ENCODE measurements around the gene GNAI2. TPM values are rescaled to one million over a fixed set of nuclear protein-coding genes. Genes with fewer than 3 reads are reported as not detected.

Gene GNAI2
- total and polyA plus RNA-seq, 2 donors (not counting 3 experiments of a cell fraction or from before 2014, with no cell fraction given): 767 to 1,875 TPM

DNA sequence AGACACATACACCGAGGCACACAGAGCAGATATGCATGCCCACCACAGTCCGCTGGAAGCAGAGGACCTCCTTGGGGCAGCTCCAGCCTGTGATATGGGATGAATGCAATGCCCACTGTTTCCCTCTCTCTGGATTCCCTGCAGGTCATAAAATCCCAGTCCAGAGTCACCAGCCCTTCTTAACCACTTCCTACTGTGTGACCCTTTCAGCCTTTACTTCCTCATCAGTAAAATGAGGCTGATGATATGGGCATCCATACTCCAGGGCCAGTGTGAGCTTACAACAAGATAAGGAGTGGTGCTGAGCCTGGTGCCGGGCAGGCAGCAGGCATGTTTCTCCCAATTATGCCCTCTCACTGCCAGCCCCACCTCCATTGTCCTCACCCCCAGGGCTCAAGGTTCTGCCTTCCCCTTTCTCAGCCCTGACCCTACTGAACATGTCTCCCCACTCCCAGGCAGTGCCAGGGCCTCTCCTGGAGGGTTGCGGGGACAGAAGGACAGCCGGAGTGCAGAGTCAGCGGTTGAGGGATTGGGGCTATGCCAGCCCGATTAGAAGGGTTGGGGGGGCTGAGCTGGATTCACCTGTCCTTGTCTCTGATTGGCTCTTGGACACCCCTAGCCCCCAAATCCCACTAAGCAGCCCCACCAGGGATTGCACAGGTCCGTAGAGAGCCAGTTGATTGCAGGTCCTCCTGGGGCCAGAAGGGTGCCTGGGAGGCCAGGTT lies 44.9 kb upstream of the GNAI2 start, which contains the start of gene GNAT1:
Gene GNAT1 (plus strand): TSS at position 675 of the 725 bp plus-strand sequence. CDS start 116 bp downstream, outside the sequence.
- FAIRE-seq: peak; percentile 38
- Histone ChIP-seq H3K9me3 (replicated peaks; ENCODE audit: control insufficient read depth, insufficient read depth, low read length) (no peaks in the 10 kb centered on the region), H3K9me1 (replicated peaks; ENCODE audit: control insufficient read depth, extremely low read depth, insufficient read depth, low read length) (no peaks in the 10 kb centered on the region), H3K36me3 (ENCODE audit: control insufficient read depth in 2 of 2, extremely low read depth in 1 of 2, insufficient read depth in 2 of 2, low read length in 2 of 2) (peaks cover 0 to 14% of the 10 kb centered on the region in 2 experiments), H3K27ac (ENCODE audit: insufficient read depth, low read depth, low read length) (no peak within 1 kb of the TSS), H2AFZ (ENCODE audit: low read depth, low read length) (no peak within 1 kb of the TSS), H3K79me2 (ENCODE audit: control insufficient read depth, insufficient read depth, low read length) (no peaks in the 10 kb centered on the region), H3K9ac (replicated peaks; ENCODE audit: extremely low read depth, insufficient read depth, low read length) (no peak within 1 kb of the TSS), H3K4me3 (replicated peaks in 1 of 3; ENCODE audit: insufficient read depth in 1 of 3, low read depth in 1 of 3, low read length in 3 of 3) (no peak within 1 kb of the TSS), H3K4me1 (ENCODE audit: control insufficient read depth, extremely low read depth, insufficient read depth, low read length) (peaks cover 5% of the 10 kb centered on the region), H3K4me2 (ENCODE audit: insufficient read depth, low read length) (no peak within 1 kb of the TSS), H3K27me3 (ENCODE audit: control insufficient read depth in 2 of 2, insufficient read depth in 2 of 2, low read length in 2 of 2) (peaks cover 11 to 13% of the 10 kb centered on the region in 2 experiments), H4K20me1 (replicated peaks; ENCODE audit: control insufficient read depth, extremely low read depth, insufficient read depth, low read length) (no peaks in the 10 kb centered on the region)
- dilution Hi-C loops (cut with MboI; ENCODE audit: extremely low pct_ligation_motif_present, low sequenced_read_pairs) (no loop called here), intact Hi-C loops (cut with micrococcal nuclease) (loop anchor here (5.0 kb wide), 1 partner anchor 351 kb away; no protein-coding TSS in a partner anchor)
- POLR2A ChIA-PET: interaction anchor here (0.6 to 0.7 kb wide), 3 partner anchors 38 to 262 kb away, joined by 3 to 4 read pairs (median 4); partner anchors contain the start of gene MON1A
- no peak for TF ChIP-seq FOS (IDR thresholded peaks at IDR 0.05; ENCODE audit: borderline replicate concordance, insufficient read depth, low read length)
- TF ChIP-seq, protein P1, sequence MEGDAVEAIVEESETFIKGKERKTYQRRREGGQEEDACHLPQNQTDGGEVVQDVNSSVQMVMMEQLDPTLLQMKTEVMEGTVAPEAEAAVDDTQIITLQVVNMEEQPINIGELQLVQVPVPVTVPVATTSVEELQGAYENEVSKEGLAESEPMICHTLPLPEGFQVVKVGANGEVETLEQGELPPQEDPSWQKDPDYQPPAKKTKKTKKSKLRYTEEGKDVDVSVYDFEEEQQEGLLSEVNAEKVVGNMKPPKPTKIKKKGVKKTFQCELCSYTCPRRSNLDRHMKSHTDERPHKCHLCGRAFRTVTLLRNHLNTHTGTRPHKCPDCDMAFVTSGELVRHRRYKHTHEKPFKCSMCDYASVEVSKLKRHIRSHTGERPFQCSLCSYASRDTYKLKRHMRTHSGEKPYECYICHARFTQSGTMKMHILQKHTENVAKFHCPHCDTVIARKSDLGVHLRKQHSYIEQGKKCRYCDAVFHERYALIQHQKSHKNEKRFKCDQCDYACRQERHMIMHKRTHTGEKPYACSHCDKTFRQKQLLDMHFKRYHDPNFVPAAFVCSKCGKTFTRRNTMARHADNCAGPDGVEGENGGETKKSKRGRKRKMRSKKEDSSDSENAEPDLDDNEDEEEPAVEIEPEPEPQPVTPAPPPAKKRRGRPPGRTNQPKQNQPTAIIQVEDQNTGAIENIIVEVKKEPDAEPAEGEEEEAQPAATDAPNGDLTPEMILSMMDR (IDR thresholded peaks at IDR 0.05; ENCODE audit: extremely low read depth in 1 of 2, insufficient read depth in 1 of 2, low read depth in 1 of 2, low read length in 2 of 2): no peak
- no peak for TF ChIP-seq MYC (IDR thresholded peaks at IDR 0.05; ENCODE audit: low read depth, low read length)
- no peak for TF ChIP-seq EZH2 (IDR thresholded peaks at IDR 0.05; ENCODE audit: borderline replicate concordance, low read depth, low read length, severe bottlenecking)
- no peak for TF ChIP-seq JUN (IDR thresholded peaks at IDR 0.05; ENCODE audit: borderline replicate concordance, insufficient read depth, insufficient read length, low read depth)
- TF ChIP-seq, protein P2, sequence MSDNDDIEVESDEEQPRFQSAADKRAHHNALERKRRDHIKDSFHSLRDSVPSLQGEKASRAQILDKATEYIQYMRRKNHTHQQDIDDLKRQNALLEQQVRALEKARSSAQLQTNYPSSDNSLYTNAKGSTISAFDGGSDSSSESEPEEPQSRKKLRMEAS (IDR thresholded peaks at IDR 0.05; ENCODE audit: insufficient read depth, insufficient read length): no peak
- TF ChIP-seq POLR2AphosphoS5 (IDR thresholded peaks at IDR 0.05; ENCODE audit: insufficient read depth, low read depth, low read length): no peak
- no peak for TF ChIP-seq POLR2A (IDR thresholded peaks at IDR 0.05; ENCODE audit: low read depth, low read length)
- no peak for TF ChIP-seq GATA2 (IDR thresholded peaks at IDR 0.05; ENCODE audit: insufficient read depth, insufficient read length, low read depth, low read length)
- CTCF ChIA-PET: interaction anchor here (0.6 to 12.0 kb wide), 15 partner anchors 9 to 134 kb away, joined by 3 to 314 read pairs (median 4); partner anchors contain the start of gene GNAI2
- DNase-seq (ENCODE audit: low read depth, low spot score): peak; percentile 18
- no TSS peak for BruUV-seq (replicated peaks)

All from endothelial cell of umbilical vein (primary cell).